ENCODE measurements around the gene POU6F2.

POU6F2 gene

GRCh38 chr7:39353615-39354376, 376.1 kb downstream of the POU6F2 start (continued):
- TF ChIP-seq ZNF112 (tag by site-specific recombination; IDR thresholded peaks at IDR 0.05): no peak
- no peak for TF ChIP-seq BCL11B (tag by site-specific recombination; IDR thresholded peaks at IDR 0.05; ENCODE audit: low read depth)
- TF ChIP-seq ZNF19 (tag by site-specific recombination; IDR thresholded peaks at IDR 0.05; ENCODE audit: low read depth): no peak
- peak; percentile 95 for TF ChIP-seq ZNF600 (tag by site-specific recombination; IDR thresholded peaks at IDR 0.05)
- TF ChIP-seq ZSCAN30 (tag by site-specific recombination; IDR thresholded peaks at IDR 0.05): 0 out of 2 replicates have a peak, but pooled peaks have one; percentile 36
- peak; percentile 86 for TF ChIP-seq ZBTB17 (tag by site-specific recombination; IDR thresholded peaks at IDR 0.05)
- TF ChIP-seq ZNF202 (tag by site-specific recombination; IDR thresholded peaks at IDR 0.05; ENCODE audit: borderline replicate concordance): no peak
- no peak for TF ChIP-seq ZNF548 (tag by site-specific recombination; IDR thresholded peaks at IDR 0.05)
- no peak for TF ChIP-seq ZNF391 (tag by site-specific recombination; IDR thresholded peaks at IDR 0.05; ENCODE audit: borderline replicate concordance, low read depth)
- TF ChIP-seq ZNF785 (tag by site-specific recombination; IDR thresholded peaks at IDR 0.05): no peak
- no peak for TF ChIP-seq ZNF138 (tag by site-specific recombination; IDR thresholded peaks at IDR 0.05; ENCODE audit: borderline replicate concordance)
- no peak for TF ChIP-seq ZNF624 (tag by site-specific recombination; IDR thresholded peaks at IDR 0.05)
- TF ChIP-seq, protein P1, sequence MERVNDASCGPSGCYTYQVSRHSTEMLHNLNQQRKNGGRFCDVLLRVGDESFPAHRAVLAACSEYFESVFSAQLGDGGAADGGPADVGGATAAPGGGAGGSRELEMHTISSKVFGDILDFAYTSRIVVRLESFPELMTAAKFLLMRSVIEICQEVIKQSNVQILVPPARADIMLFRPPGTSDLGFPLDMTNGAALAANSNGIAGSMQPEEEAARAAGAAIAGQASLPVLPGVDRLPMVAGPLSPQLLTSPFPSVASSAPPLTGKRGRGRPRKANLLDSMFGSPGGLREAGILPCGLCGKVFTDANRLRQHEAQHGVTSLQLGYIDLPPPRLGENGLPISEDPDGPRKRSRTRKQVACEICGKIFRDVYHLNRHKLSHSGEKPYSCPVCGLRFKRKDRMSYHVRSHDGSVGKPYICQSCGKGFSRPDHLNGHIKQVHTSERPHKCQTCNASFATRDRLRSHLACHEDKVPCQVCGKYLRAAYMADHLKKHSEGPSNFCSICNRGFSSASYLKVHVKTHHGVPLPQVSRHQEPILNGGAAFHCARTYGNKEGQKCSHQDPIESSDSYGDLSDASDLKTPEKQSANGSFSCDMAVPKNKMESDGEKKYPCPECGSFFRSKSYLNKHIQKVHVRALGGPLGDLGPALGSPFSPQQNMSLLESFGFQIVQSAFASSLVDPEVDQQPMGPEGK (tag by site-specific recombination; IDR thresholded peaks at IDR 0.05): peak; percentile 77
- TF ChIP-seq ZBTB48 (tag by site-specific recombination; IDR thresholded peaks at IDR 0.05): no peak
- no peak for TF ChIP-seq HIC1 (tag by site-specific recombination; IDR thresholded peaks at IDR 0.05)
- peak; percentile 68 for TF ChIP-seq KLF10 (tag by site-specific recombination; IDR thresholded peaks at IDR 0.05)
- TF ChIP-seq FEZF1 (tag by site-specific recombination; IDR thresholded peaks at IDR 0.05): no peak
- no peak for TF ChIP-seq ZNF704 (tag by site-specific recombination; IDR thresholded peaks at IDR 0.05)
- TF ChIP-seq ZNF473 (tag by site-specific recombination; IDR thresholded peaks at IDR 0.05): no peak
- no peak for TF ChIP-seq ZNF223 (tag by site-specific recombination; IDR thresholded peaks at IDR 0.05)
- TF ChIP-seq, protein P2, sequence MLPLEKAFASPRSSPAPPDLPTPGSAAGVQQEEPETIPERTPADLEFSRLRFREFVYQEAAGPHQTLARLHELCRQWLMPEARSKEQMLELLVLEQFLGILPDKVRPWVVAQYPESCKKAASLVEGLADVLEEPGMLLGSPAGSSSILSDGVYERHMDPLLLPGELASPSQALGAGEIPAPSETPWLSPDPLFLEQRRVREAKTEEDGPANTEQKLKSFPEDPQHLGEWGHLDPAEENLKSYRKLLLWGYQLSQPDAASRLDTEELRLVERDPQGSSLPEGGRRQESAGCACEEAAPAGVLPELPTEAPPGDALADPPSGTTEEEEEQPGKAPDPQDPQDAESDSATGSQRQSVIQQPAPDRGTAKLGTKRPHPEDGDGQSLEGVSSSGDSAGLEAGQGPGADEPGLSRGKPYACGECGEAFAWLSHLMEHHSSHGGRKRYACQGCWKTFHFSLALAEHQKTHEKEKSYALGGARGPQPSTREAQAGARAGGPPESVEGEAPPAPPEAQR (tag by site-specific recombination; IDR thresholded peaks at IDR 0.05): no peak
- TF ChIP-seq ZNF121 (tag by site-specific recombination; IDR thresholded peaks at IDR 0.05): no peak
- TF ChIP-seq ZNF670 (tag by site-specific recombination; IDR thresholded peaks at IDR 0.05; ENCODE audit: low read depth): no peak
- TF ChIP-seq ZNF514 (tag by site-specific recombination; IDR thresholded peaks at IDR 0.05): no peak
- no peak for TF ChIP-seq KLF17 (tag by site-specific recombination; IDR thresholded peaks at IDR 0.05)
- TF ChIP-seq, protein P3, sequence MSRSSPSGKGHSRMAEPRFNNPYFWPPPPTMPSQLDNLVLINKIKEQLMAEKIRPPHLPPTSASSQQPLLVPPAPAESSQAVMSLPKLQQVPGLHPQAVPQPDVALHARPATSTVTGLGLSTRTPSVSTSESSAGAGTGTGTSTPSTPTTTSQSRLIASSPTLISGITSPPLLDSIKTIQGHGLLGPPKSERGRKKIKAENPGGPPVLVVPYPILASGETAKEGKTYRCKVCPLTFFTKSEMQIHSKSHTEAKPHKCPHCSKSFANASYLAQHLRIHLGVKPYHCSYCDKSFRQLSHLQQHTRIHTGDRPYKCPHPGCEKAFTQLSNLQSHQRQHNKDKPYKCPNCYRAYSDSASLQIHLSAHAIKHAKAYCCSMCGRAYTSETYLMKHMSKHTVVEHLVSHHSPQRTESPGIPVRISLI (tag by site-specific recombination; IDR thresholded peaks at IDR 0.05): 0 out of 2 replicates have a peak, but pooled peaks have one; percentile 33
- no peak for TF ChIP-seq ZNF341 (tag by site-specific recombination; IDR thresholded peaks at IDR 0.05; ENCODE audit: low read depth)
- no peak for TF ChIP-seq ZNF350 (tag by site-specific recombination; IDR thresholded peaks at IDR 0.05)
- TF ChIP-seq GFI1B (tag by site-specific recombination; IDR thresholded peaks at IDR 0.05): no peak
- TF ChIP-seq BCL11A (tag by site-specific recombination; IDR thresholded peaks at IDR 0.05; ENCODE audit: low read depth): no peak
- TF ChIP-seq ZNF843 (tag by site-specific recombination; IDR thresholded peaks at IDR 0.05): peak; percentile 74
- peak; percentile 74 for TF ChIP-seq ZNF24 (tag by site-specific recombination; IDR thresholded peaks at IDR 0.05)
- peak; percentile 84 for TF ChIP-seq ZNF394 (tag by site-specific recombination; IDR thresholded peaks at IDR 0.05; ENCODE audit: borderline replicate concordance)

All from HEK293 (cell line).